Glomerular endothelial cell (primary cell): ENCODE results near the gene SERGEF. TPM values are rescaled to one million over a fixed set of nuclear protein-coding genes. Genes with fewer than 3 reads are reported as not detected.

Source experiments
- DNase-seq: peaks from one replicate; pipeline ENCODE4 v3.0.0-alpha.2; 2011; ENCODE audit warnings: low read depth, low spot score; ENCODE audit errors: extremely low read depth
- total RNA-seq: library from RNA; depleted of rRNA; stranded (reverse); fragments of >200 nt; gene quantifications from 2 replicates; pipeline ENCODE4 v1.2.3, GENCODE V29; 2015

SERGEF gene
- total RNA-seq, 1 donor from 2014 or later: 5.4 TPM

DNA sequence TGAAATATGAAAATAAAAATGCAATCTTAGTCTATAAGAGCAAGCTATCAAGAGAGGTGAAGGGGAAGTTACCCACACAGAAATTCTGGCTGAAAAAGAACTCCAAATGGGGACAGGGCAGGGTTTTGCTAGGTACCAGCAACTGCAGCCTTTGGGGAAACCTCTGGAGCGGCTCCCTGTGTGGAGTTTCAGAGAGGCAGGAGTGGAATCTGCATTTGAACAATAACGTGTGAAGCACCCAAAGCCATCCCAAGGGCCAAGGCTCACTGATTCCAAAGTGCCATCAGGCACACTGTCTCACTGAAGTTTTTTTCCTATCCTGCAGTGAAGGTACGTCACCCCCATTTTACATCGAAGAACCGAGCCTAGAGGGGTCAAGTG lies 190.5 kb downstream of the SERGEF start:
- no peak for DNase-seq

DNA sequence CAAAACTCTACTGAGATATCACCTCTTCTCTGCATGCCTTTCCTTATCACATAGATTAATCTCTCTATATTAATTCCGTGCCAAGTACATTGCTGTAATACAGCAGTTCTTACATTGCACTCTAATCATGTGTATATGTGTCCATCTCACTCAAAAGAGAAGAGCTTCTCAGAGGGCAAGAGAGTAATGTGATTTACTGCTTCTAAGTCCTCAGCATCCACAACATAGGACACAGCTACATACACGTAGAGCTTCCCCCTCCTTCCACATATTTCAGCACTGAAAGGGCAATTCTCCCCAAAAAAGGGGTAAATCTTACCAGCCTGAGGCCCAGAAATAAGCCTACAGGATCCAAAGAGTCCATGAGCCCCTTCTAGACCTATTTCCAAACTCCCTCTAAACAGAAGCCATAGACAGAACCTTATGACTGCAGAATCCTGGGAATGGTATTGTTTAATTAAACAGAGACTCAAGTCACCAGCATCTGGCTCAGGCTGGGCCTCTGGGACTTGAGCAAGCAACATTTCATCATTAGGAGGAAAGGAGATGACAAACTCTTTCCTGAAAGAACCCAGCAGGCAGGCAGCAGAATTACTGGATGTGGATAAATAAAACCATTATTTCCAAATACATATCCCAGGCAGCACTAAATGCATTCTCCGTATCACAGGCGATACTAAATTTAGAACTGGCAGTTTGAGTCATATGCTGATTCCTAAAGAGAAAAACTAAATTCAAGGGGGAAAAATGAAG lies 191.0 kb downstream of the SERGEF start:
- DNase-seq: no peak

DNA sequence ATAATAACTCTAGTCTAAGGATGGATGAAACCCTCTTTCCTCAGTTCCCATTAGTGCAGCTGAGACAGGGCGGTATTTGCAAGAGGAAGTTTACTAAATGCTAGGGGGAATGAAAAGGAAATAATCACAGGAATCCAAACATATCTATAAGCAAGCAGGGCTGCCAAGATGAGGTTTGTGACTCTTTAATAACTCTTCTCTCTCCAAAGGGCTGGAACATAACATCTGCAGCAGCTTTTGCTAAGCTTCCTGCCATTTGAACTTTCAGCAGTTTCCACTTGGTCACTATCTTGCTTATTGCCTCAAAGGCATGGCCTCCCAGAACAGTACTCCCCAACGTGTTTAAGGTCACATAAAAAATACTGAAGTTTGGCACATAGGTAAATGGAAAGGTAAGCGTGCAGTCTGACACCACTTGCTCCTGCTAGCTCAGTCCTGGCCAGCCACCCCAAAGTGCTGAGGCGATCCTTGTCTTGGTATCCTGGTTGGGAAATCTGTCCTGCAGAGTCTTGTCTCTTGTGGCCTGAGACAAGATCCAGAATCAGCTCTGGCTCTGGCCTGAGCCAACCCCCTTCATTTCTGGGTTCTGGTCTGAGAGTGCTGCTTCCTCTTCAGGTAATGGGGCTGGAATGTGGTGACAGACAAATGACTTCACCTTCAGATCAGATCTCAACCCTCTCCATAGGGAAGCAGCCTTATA lies 196.5 kb downstream of the SERGEF start:
- no peak for DNase-seq

DNA sequence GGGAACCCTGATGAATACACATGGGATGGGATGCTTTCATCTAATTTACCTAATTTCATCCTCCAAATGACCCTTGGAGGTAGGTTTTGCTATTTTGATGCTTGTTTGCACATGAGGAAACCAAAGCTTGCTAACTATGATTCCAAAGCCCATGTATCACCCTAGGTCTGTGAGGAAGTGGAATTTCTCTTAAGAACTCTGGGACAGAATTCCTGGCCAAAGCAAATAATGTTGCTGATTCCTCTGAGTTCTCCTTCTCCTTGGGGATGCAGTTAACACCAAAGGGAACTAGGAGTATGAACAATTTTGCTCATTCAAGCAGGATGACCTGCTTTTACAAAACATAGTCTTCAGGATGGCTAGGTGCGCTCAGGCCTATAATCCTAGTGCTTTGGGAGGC lies 198.3 kb downstream of the SERGEF start:
- DNase-seq: no peak

DNA sequence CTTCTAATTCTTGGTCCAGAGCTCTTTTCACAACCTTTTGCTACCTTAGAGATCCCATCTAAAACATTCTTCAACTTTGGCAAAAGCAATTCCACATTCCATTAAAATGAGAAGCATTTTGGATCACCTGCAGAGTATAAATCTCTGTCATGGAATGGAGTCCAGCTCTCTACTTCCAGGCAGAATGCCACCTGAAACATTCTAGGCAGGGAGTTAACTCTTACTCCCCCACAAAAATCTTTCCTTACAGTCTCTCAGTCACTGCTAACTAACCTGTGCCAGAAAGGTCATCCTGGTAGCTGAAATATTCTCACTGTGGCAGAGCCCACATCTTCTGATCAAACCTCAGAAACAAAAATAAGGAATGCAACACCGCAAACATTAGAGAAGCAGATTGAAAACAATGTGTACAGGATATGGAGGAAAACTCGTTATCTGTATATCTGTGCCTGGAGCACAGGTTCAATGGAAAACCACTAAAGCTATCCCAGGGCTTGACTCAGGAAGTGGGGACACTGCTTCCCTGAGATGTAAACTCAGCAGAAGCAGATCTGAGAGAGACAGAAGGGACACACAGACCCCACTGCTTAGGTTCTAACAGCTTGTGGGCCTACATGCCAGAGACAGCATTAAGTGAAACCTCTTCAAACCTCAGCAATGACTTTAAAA lies 199.3 kb downstream of the SERGEF start:
- no peak for DNase-seq

DNA sequence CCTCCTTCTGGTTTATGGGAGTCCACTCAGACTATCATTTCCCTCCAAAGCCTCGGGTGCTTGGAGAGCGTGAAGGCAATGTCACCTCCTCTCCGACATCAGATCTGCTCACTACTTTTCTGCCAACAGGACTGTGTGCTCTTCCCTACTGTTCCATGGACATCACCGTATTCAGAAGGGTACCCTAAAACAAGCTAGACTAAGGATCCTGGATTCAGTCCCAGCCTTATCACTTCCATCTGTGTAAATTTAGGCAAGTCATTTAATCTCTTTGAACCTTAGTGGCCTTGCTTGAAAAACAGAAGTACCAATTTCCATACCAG lies 200.0 kb downstream of the SERGEF start:
- DNase-seq: no peak

DNA sequence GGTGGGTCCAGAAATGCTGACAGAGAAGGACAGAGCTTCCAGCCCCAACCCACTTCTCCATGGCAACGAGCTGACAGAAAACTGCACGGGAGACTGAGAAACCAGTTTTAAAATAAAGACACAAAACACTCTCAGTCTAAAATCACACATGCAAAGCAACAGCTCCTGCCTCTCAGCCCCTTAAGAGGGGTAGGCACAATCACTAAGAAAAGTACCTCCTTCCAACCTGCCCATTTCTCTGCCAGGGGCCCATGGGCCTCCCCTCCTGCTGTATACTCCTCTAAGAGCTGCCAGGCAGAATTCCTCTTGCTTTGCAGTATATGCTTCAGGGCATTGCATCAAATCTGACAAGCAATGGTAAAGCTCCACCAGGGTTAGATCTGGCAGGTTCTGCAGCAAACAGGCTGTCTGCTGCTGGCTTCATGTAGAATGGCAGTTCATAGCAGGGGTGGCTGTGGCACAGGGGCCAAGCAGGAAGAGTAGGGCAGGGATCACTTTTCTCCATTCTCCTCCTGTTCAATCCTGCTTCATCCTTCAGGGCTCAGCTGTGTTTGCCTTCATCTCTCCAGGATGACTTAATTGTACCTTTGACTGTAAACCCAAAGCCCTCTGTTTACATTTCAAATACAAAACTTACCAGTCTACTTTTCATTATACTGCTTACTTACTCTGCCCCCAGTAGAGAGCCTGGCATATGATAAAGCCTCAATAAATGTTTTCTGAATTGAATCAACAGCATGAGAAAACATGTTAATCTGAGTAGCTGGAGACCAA lies 200.6 kb downstream of the SERGEF start:
- DNase-seq: no peak

DNA sequence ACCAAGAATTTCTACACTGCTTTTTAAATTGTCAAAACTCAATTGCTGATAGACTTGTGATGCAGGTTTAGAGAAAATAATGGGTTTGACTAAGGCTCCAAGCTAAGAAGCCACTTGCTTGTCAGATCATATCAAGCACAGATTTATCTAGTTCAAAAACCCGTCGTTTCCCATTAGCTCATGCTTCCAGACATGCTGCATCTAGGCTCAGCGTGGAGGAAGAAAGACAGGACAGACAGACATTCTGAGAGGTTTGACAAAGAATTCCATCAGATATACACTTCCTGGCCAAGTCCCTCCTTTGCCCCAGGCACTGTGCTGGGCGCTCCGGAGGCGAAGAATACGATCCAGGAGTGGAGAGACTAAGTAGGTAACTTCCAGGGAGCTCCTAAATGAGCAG lies 201.5 kb downstream of the SERGEF start:
- DNase-seq: no peak

DNA sequence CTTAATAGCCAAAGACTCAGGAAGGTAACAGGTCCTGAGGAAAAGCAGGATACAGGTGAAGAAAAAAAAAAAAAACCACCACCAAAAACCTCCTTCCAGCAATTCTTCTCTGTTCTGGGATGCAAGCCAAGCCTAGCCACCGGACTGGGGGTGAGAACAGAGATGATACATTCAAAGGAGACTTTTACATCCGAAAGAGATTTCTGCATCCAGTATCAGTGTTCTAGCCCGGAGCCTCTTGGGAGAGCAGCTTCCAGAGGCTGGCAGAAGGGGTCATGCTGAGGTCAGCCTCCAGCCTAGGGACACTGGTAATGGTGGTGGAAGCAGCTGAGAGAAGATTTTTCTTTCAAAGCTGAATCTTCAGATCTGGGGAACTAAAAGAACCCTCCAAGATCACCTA lies 202.1 kb downstream of the SERGEF start:
- no peak for DNase-seq

DNA sequence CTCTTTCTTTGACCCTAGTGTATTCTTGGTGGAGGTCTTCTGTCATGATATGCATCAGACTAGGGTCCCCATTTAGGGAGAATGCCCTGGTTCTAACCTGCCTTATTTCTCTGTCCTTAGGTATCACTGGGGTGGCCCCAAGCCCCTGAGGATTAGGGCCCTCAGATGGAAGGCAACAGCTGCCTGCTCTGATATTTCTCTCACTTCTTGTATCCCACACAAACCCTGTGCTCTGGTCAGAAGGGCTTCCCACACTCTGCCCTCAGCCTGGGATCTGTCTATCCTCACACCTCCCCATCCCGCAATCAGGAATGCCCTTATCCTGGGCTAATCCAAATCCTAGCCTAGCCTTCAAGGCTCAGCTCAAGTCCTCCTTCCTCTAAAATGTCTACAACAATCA lies 202.8 kb downstream of the SERGEF start:
- no peak for DNase-seq

DNA sequence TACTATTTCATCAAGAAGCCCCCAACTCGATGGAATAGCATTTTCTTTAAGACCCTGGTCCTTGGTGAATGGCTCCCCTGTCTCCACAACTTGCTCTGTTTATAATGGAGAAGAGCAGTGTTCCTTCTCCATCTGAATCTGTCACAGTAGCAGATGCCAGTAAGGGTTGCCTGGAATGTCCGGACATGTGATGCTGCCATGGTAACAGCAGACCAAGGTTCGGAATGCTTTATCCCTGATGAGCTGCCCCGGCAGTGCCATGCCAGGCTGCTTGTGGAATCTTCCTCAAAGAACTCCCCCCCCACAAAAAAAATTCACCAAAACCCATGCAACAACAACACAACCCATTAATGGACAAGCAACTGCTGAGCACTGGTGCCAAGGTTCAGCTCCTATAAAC lies 205.8 kb downstream of the SERGEF start:
- DNase-seq: no peak

DNA sequence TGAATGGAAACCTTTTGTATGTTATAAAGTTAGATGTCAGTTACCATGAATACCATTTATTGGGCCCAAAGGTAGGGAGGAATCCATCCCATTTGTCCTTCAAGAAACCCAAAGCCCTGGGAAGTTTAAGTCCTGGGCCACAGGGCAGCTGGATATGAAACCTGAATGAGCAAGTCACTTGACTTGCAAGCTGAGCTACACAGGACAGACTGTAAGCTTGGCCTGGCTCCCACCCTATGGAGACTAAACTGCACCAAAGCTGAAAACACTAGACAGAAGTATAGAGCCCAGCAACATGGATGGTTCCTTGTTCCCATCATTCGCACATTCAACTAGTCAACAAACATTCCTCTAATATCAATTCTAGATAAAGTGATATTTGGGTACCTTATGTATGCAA lies 207.0 kb downstream of the SERGEF start:
- no peak for DNase-seq

DNA sequence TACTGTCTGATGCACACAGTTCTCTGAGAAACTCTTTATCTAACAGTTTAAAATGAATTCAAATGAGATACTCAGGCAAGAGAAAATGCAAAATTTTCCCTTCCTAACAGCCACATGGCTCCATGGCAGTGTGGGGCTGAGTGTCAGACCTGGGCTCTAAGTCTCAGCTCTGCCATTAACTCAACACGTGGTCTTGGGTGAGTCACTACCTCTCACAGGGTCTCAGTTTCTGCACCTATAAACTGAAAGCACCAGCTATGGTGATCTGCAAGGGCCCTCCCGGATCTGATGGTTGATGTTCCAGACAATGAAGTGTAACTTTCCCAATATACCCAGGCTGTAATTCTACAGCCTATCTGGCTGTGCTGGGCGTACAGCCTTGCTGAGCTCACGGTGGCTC lies 207.8 kb downstream of the SERGEF start:
- no peak for DNase-seq

DNA sequence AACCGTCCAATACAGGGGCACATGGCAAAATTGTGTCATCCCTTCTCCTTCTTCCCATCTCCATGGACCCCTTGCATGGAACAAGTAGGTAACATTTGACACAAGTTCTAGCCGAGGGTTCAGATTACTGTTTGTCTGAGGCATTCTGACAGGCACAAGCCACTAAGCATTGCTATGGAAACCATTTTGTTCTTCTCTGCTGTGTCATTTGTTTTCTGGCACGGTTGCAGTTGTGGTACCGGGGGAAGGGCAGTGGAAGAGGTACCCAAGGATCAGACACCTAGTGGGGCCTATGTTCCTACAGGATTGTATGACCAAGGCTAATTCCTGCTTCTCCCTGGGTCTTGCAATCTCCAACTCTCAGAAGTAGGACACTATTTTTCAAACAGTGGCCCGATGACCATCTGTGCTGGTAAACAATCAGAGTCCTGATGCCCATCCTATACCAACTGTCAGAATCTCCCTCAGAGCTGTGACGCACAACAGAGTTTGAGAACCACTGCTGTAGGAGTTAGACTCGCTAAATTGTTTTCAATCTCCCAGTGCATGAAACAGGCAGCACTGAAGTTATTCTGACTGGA lies 209.0 kb downstream of the SERGEF start:
- no peak for DNase-seq

DNA sequence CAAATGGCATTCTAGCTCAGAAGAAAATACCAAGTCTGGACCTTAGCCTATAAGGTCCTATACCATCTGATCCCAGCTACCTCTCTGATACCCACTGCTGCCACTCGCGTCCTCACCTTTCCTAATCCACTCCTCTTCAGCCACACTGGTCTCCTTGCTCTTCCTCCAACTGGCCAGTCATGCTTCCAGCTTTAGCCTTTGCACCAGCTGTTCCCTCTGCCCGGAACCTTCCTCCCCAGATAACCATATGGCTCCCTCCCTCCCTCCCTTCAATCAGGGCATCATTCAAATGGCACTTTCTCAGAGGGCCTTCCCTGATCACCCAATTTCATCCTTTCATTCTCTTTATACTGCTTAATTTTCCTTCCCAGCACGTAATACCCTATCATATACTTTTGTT lies 210.4 kb downstream of the SERGEF start:
- no peak for DNase-seq

DNA sequence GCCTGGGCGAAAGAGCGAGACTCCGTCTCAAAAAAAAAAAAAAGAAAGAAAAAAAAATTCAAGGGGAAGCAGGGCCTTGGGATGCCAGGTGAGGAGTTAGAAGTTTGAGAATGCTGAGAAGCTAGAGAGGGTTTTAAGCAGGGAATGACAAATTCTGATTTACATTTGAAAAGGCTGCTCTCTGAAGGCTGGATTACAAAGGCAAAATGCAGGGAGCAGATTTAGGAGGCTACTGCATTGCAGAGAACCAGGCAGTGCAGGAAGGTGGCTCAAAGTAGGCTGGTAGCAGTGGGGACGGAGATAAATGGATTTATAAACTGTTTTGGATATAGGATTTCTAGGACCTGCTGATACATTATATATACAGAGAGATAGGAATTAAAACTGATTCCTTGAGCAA lies 211.7 kb downstream of the SERGEF start:
- DNase-seq: no peak

DNA sequence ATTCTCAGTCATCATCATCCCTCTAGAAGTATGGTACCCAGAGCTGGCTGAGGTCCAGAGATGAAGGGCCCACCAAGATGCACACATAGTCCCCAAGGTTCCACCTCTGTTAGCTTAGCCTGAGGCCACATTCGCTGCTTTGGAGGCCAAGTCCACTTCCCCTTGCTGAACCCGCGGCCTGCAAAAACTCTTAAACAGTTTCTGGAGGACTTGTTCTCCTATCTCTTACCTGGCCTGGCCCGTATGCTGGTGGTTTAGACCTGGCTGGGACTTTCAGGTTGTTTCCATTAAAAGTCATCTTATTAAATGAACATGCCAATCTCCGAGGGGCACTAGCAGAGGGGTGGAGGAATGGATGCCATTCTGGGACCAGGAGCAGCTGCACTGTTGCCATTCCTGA lies 213.7 kb downstream of the SERGEF start:
- DNase-seq: no peak

DNA sequence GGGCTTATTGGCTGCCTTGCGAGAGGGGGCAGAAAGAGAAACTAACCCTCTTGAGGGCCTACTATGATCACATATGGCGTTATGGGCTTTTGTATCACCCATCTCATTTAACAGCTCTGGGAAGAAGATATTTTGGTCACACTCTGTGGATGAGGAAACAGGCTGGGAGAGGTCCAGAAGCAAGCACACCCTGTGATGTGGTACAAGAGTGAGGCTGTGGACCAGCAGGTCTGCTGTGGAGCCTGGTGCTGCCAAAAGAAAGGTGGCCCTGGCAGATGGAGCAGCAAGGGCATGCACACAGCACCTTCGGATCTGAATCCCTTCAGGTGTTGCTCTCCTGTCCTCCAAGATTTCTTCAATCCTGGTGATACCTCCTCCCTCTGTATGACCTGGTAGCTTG lies 214.1 kb downstream of the SERGEF start:
- no peak for DNase-seq

DNA sequence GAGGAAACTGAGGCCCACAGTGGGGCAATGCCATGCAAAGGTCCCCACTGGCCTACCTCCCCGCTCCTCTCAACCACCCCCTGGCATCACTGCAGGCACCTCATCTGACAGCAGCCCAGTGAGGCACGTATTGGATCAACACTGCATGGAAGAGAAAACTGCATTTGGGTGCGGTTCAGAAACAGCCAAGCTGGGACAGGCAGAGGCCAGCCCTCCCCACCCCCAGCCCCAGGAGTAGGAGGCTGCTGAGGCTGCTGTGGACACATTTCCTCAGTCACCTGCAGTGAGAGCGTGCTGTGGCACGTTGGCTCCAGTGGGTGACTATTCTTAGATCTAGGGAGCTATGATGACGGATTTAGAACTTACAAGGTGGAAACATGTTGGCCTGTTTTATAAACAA lies 214.6 kb downstream of the SERGEF start:
- no peak for DNase-seq

DNA sequence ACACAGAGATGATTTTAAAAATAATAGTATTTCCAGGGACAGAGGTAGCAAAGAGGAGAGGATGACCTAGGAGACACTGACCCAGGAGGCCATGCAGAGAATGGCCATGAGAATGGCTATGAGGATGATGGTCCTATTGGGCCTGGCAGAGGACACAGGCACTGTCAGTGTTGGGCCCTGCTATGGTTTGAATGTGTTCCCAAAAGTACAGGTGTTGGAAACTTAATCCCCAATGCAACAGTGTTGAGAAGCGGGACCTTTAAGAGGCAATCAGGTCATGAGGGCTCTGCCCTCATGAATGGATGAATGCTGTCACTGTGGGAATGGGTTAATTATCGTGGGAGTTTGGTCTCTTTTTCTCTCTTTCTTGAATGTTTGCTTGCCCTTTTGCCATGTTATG lies 216.7 kb downstream of the SERGEF start:
- DNase-seq: no peak

DNA sequence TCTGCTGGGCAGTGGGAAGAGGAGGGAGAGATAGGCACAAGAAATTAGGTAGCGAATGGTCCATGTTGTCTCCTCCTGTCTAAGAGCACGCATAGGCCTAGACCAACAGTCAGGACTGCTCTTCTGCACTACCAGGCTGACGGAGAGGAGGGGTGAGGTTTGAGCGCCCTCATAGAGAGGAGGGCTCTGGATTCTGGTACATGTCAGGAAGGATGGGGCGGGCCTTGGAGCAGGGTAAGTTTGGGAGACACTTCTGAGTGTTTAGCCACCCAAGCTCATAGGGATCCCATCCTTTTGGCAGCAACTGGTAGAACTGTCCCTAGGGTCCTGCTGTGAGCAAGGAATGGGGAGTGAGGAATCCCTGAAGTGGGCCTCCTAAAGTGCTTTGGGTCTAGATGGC lies 217.9 kb downstream of the SERGEF start:
- no peak for DNase-seq
